WERI-Rb-1 (cell line): ENCODE measurements around the gene CFAP100.

Source experiments
- DNase-seq: peaks from one replicate; pipeline ENCODE4 v3.0.0-alpha.2; 2020
- H3K27ac ChIP-seq: fragments of 250-450 bp; sonication (Bioruptor Pico); 2 replicates; pipeline ENCODE4 v1.5.1; 2020; ENCODE audit warnings: mild to moderate bottlenecking, moderate library complexity
- H3K27me3 ChIP-seq: fragments of 250-450 bp; sonication (Bioruptor Pico); 2 replicates; pipeline ENCODE4 v1.5.1; 2021; ENCODE audit warnings: mild to moderate bottlenecking, low read depth, moderate library complexity; ENCODE audit not compliant: insufficient read depth, severe bottlenecking
- H3K36me3 ChIP-seq: fragments of 250-450 bp; sonication (Bioruptor Pico); 2 replicates; pipeline ENCODE4 v1.5.1; 2020; ENCODE audit warnings: mild to moderate bottlenecking, moderate library complexity
- H3K4me3 ChIP-seq: 2 replicates; pipeline ENCODE4 v1.5.1; 2011; ENCODE audit warnings: low read depth, mild to moderate bottlenecking, control low read depth, low read length
- H3K9me3 ChIP-seq: fragments of 250-450 bp; sonication (Bioruptor Pico); 2 replicates; pipeline ENCODE4 v1.5.1; 2021; ENCODE audit warnings: mild to moderate bottlenecking, moderate library complexity; ENCODE audit not compliant: severe bottlenecking
- CTCF ChIP-seq: IDR thresholded peaks from 2 replicates; pipeline ENCODE4 v1.5.1; 2011; ENCODE audit warnings: low read depth, mild to moderate bottlenecking, control low read depth, inconsistent platforms, low read length

CFAP100 gene

GRCh38 chr3:126442856-126443242 is 48.1 kb downstream of the CFAP100 start:
- Histone ChIP-seq H3K36me3 (peaks cover 18% of the 10 kb centered on the region), H3K27ac (no peak overlapping the region), H3K4me3 (no peak overlapping the region), H3K9me3 (no peaks in the 10 kb centered on the region), H3K27me3 (no peaks in the 10 kb centered on the region)
- TF ChIP-seq CTCF: no peak
- DNase-seq: no peak

GRCh38 chr3:126445506-126445905 is 50.8 kb downstream of the CFAP100 start:
- Histone ChIP-seq H3K36me3 (peaks cover 17% of the 10 kb centered on the region), H3K27me3 (no peaks in the 10 kb centered on the region), H3K4me3 (no peak overlapping the region), H3K27ac (no peak overlapping the region), H3K9me3 (no peaks in the 10 kb centered on the region)
- DNase-seq: no peak
- no peak for TF ChIP-seq CTCF

GRCh38 chr3:126446301-126446700 is 51.6 kb downstream of the CFAP100 start:
- no peak for DNase-seq
- Histone ChIP-seq H3K4me3 (no peak overlapping the region), H3K27me3 (no peaks in the 10 kb centered on the region), H3K9me3 (no peaks in the 10 kb centered on the region), H3K36me3 (peaks cover 25% of the 10 kb centered on the region), H3K27ac (no peak overlapping the region)
- no peak for TF ChIP-seq CTCF

GRCh38 chr3:126446791-126447190 is 52.1 kb downstream of the CFAP100 start:
- H3K4me3 ChIP-seq: no peak overlapping the region
- no peak for DNase-seq
- H3K27ac ChIP-seq: no peak overlapping the region
- TF ChIP-seq CTCF: no peak
- H3K36me3 ChIP-seq: peaks cover 29% of the 10 kb centered on the region
- no peaks in the 10 kb centered on the region for H3K27me3 ChIP-seq
- H3K9me3 ChIP-seq: no peaks in the 10 kb centered on the region

- no peak for TF ChIP-seq CTCF
- Histone ChIP-seq H3K27me3 (no peaks in the 10 kb centered on the region), H3K27ac (no peak overlapping the region), H3K36me3 (peaks cover 37% of the 10 kb centered on the region), H3K9me3 (no peaks in the 10 kb centered on the region), H3K4me3 (no peak overlapping the region)
- no peak for DNase-seq
Observed at GRCh38 chr3:126447456-126448106, 52.9 kb downstream of the CFAP100 start.
